Measurements from ENCODE around the gene CXCL9.

- TF ChIP-seq CTCF (IDR thresholded peaks at IDR 0.05) (no peak), EP300 (IDR thresholded peaks at IDR 0.05) (no peak), POLR2A (IDR thresholded peaks at IDR 0.05) (no peak)
Measured at GRCh38 chr4:76028350-76028765, 21.0 kb upstream of the CXCL9 start.

All from gastroesophageal sphincter (tissue), 3 donors.